SKM-1 (cell line): ENCODE measurements around the gene AKAP1.

Experiments used
- DNase-seq: peaks from one replicate; lab custom pipeline; 2025; ENCODE audit not compliant: unreplicated experiment; lab: John Stamatoyannopoulos, UW

AKAP1 gene

DNA sequence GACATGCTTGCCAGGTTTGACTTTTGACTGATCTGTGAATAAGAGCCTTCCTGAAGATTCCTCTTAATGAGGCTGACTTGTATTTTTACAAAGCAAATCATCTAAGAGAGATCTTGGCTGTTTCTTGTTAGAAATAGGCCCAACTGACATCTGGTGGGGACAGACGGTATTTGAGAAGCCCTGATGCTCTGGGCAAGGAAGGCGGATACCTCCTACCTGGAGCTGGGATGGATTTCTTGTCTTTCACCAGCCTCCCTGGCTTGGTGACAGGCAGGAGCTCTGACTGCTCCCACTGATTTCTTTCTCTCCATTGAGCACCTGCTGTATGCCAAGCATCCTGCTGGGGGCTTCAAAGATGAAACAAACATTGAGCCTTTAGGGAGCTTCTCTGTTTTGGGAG lies 40.4 kb downstream of the AKAP1 start:
- DNase-seq = no peak

DNA sequence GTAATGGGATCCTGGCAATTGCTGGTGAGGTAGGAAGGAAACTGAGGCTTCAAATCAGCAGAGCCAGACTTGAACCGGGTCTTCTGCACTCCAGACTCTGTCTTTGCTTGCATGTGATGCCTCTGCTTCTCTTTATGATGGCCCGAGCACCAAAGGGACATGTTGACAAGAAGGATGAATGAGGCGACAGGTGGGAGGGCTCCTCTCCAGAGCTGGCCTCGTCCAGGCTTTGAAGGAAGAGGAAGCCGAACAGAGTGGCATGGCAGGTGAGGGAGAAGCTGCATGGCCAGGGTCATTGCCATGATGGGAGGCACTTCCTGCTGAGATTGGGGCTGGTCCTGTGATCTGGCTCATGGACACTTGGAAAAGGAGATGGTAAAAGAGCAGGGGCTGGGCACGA lies 40.8 kb downstream of the AKAP1 start:
- no peak for DNase-seq

GRCh38 chr17:57130708-57131461 lies 45.8 kb downstream of the AKAP1 start:
- peak; percentile 45 for DNase-seq

DNA sequence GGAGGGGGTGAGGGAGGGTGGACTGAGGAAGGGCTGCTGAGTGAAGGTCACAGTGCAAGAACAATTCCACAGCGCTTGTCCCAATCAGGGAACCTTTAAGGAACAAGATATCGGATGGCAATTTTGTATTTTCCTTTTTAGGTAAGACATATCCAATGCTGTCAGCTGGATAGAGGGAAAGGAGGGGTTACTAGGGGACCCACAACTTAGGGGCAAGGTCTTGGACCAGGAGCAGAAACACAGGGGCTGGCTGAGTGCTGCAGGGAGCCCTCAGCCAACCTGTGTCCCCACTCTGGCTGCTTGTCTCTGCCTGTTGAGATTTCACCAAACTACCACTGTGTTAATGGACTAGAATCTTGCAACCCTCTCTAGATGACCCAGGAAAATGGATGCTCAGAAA lies 47.6 kb downstream of the AKAP1 start:
- DNase-seq = no peak

DNA sequence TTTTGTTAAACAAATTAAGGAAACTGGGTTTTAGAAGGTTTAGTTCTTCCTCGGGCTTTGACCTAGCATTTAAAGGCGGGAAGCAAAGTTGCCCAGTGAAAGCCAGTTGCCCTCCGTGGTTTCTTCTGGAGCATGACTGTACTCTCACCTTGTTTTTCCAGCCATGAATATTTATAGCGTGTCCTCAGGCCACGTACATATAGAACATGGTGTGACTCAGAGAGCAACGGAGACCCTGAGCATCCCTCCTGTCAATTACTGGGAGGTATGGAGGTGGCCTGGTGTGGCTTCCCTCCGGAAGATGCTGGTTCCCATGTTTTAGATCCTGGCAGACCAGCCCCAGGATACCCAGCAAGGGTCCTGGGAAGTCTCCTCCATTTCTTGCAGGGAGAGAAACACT lies 48.4 kb downstream of the AKAP1 start:
- DNase-seq = no peak

GRCh38 chr17:57135026-57135788 lies 50.2 kb downstream of the AKAP1 start:
- no peak for DNase-seq

DNA sequence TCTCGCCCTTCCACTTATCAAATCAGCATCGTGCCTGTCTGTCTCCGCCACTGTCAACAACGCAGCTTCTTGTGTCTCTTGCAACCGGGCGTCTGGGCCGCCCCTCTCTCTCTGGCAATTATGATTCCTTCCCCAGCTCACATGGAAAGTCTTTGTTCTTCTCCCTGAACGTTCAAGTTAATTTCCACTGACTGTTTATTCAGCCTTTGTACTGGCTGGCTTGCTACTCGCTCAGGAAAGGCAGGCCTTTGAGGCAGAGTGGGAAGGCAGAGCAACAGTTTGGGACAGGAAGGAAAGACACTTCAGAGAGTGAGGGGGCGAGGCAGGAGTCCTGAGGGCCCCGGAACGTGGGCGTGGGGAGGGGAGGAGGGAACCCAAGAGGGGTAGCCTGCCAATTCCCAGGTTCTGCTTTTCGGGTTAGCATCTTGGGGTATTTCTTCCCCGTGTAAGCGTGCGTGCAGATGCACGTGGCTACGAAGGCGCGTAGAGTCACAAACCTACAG lies 50.8 kb downstream of the AKAP1 start:
- no peak for DNase-seq

DNA sequence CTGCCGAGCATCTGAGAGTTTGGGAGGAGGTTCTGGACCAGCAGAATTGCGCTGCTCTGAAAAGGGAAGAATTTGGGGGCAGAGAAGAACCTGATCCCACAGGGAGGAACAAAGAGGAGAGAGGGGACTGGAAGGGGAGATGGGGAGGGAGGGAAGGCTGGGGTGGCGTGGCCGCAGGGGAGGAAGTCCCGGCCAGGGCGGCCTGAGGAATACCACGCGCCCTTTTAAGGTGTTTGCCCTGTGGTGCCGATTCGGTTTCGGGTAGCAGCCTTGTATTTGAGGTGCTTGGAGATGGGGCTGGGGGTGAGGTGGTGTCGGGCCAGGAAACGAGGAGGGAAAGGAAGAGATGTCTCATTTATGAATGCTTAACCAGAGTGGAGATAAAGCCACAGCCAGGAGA lies 51.3 kb downstream of the AKAP1 start:
- no peak for DNase-seq

DNA sequence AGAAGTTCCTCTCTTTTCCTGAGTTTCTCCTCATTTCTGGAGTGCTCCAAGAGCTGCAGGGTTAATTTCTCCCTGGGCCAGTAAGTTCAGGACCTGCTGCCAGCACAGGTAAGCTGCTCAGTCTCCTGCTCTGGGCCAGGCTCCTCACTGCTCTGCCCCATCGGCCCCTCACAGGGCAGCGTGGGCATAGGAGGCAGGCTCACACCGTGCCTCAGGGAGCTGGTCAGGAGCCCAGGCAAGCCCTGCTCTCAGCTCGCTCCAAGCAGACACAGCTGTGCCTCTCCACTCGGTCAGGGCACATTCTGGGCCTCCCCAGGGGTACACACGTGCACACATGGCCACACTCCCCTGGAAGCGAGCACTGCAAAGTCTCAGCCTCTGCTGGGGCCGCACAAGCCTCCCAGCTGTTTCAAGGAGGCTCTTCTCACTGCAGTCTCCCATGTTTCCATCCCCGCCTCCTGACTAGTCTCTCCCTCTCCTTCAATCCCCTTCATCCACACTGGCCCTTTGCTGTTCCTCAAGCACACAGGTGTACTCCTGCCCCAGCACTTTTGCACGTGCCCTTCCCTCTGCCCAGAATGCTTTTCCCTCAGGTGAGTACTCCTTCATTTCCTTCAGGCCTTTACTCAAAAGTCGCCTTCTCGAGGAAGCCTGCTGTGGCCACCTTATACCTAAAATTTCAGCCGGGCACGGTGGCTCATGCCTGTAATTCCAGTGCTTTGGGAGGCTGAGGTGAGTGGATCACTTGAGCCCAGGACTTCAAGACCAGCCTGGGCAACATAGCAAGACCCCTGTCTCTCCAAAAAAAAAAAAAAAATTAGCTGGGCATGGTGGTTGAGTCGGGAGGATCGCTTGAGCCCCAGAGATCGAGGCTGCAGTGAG lies 53.2 kb downstream of the AKAP1 start:
- no peak for DNase-seq

GRCh38 chr17:57138956-57139576 lies 54.0 kb downstream of the AKAP1 start:
- DNase-seq = no peak

- DNase-seq = no peak
Measured at GRCh38 chr17:57140316-57140715, 55.3 kb downstream of the AKAP1 start.

DNA sequence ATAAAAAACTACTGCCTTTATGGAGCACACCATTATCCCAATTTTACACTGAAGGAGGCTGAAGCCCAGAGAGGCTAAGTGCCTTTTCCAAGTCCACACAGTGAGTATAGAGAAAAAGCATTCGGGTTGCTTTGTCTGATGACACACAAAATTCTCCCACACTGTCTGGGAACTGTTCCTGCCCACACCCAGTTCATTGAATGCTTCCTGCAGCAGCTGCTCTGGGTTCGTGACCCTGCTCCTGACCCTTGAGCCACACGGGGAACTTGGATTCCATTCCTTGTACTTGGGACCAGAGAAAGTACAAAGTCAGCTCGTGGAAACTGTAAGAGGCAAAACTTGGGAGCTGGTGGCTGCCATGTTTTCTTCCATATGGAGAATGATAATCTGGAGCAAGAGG lies 57.9 kb downstream of the AKAP1 start:
- no peak for DNase-seq

DNA sequence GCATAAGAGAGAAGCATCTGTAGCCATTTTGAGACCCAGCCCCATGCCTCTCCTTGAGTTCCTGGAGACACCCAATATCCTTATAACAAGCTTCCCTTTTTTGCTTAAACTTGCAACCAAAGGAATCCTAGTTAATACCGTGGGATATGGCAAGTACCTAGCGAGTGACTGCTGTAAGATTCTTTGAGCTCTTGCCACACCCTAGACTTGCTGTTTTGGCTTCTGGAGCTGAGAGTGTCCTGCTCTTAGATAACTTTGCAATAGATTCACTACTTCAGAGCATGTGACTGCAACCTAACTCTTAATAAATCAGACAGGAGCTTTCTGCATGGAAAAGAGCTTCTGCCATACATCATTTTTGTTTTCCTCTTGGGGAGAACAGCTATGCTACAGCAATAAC lies 58.3 kb downstream of the AKAP1 start:
- no peak for DNase-seq

- no peak for DNase-seq
Measured at GRCh38 chr17:57143919-57144318, 58.9 kb downstream of the AKAP1 start.

- DNase-seq = no peak
Measured at GRCh38 chr17:57144567-57144966, 59.5 kb downstream of the AKAP1 start.

DNA sequence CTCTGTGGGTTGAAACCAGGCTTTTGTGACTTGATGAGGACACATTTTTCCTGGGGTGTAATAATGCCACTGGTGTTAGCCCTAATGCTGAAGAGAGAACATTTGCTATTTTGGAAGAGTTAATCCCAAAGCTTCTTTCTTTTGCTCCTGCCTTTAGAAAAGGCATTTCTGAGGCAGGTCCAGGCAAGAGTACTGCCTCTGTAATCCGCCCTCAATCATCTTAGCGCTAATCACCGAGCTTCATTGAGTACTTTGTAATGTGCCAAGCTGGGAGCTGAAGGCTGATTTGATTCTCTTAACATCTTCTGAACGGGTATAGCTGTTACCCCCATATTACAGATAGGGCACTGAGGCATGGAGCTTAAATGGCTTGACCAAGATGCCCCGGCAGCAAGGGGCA lies 60.3 kb downstream of the AKAP1 start:
- no peak for DNase-seq

- no peak for DNase-seq
Measured at GRCh38 chr17:57146273-57146672, 61.2 kb downstream of the AKAP1 start.

- no peak for DNase-seq
Measured at GRCh38 chr17:57151798-57152197, 66.8 kb downstream of the AKAP1 start.

- DNase-seq = no peak
Measured at GRCh38 chr17:57152967-57153528, 68.0 kb downstream of the AKAP1 start.

GRCh38 chr17:57154921-57155320 lies 69.9 kb downstream of the AKAP1 start:
- DNase-seq = no peak

DNA sequence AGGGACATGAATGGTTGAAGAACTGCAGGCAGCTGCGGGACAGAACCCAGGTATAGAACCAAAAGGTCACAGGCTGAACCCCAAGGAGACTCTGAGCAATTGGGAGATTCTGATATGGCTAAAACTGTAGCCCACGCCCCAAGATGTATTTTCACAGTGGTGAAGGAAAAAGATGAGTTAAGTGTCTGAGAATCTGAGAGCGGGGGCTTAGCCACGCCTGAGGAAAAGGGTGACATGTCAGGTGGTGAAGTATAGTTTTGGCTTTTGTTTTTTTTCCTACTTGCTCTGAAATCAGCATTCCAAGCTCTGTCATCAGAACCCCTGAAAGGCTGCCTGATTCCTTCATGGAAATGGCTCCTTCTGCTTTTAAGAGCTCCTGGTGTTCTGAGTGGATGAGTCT lies 73.3 kb downstream of the AKAP1 start:
- no peak for DNase-seq
